Transverse colon (tissue), 3 donors: ENCODE data around the gene GTPBP4.

Experiments used
- CTCF ChIP-seq, 5 experiments: fragments of 200-600 bp in 3 of 5; fragments of 450-650 bp in 2 of 5; sonication (generic) in 3 of 5; IDR thresholded peaks; 1 replicate in 2 of 5; 2 replicates in 3 of 5; pipeline ENCODE4 v1.5.1; 2016 to 2017; ENCODE audit warnings: antibody characterized with exemption in 5 of 5, inconsistent platforms in 3 of 5, mild to moderate bottlenecking in 2 of 5, moderate library complexity in 1 of 5
- EP300 ChIP-seq: sonication (generic); formaldehyde crosslinking; IDR thresholded peaks from one replicate; pipeline ENCODE4 v1.6.1; 2017; ENCODE audit warnings: antibody characterized with exemption, low read depth
- POLR2A ChIP-seq: fragments of 450-650 bp; IDR thresholded peaks from one replicate; pipeline ENCODE4 v1.6.1; 2016; ENCODE audit warnings: antibody characterized with exemption, mild to moderate bottlenecking, moderate library complexity

GRCh38 chr10:1034758-1035157 is 46.5 kb downstream of the GTPBP4 start:
- TF ChIP-seq POLR2A (no peak), CTCF (IDR thresholded peaks at IDR 0.05) (no peak), EP300 (no peak)
